HG02763 (cell line): ENCODE measurements around the gene ACKR2.
A peak's percentile ranks its signal among the peaks of the same experiment; 100 is the strongest.
"Not testable (repeated sequence)": the region's sequence is repeated elsewhere in the genome, so short reads cannot be mapped to it uniquely, and the experiment has no call there.

ENCODE experiments used
- ATAC-seq: cut with Tn5 transposase; IDR thresholded peaks from one replicate; pipeline ENCODE4 v1.9.1; 2021; ENCODE audit warnings: mild to moderate bottlenecking, moderate library complexity; ENCODE audit not compliant: unreplicated experiment

ACKR2 gene

GRCh38 chr3:42801048-42801620 is 8.1 kb upstream of the ACKR2 start:
- no peak for ATAC-seq

GRCh38 chr3:42801784-42802183 is 7.5 kb upstream of the ACKR2 start:
- no peak for ATAC-seq

- ATAC-seq: no peak
Observed at GRCh38 chr3:42802876-42803413, 6.3 kb upstream of the ACKR2 start.

- peak; percentile 19 for ATAC-seq
Observed at GRCh38 chr3:42803414-42804105, 5.7 kb upstream of the ACKR2 start.

GRCh38 chr3:42804106-42804830 is 5.0 kb upstream of the ACKR2 start, which contains the start of gene HIGD1A:
TSS of gene HIGD1A (minus strand) at chr3:42804490. CDS start at chr3:42794253, 10,237 bp downstream.
- ATAC-seq: peak; percentile 99

- no peak for ATAC-seq
Observed at GRCh38 chr3:42804831-42805132, 4.5 kb upstream of the ACKR2 start.

GRCh38 chr3:42805141-42805821 is 4.0 kb upstream of the ACKR2 start:
- no peak for ATAC-seq

- no peak for ATAC-seq
Observed at GRCh38 chr3:42807929-42808328, 1.3 kb upstream of the ACKR2 start.

- not testable (repeated sequence) for ATAC-seq
Observed at GRCh38 chr3:42810706-42811105, 1.5 kb downstream of the ACKR2 start.

GRCh38 chr3:42811118-42811883 is 2.1 kb downstream of the ACKR2 start:
- ATAC-seq: not testable (repeated sequence)

GRCh38 chr3:42814246-42814645 is 5.0 kb downstream of the ACKR2 start:
- ATAC-seq: no peak

- no peak for ATAC-seq
Observed at GRCh38 chr3:42814914-42815507, 5.8 kb downstream of the ACKR2 start.

GRCh38 chr3:42815826-42816225 is 6.6 kb downstream of the ACKR2 start:
- no peak for ATAC-seq

- no peak for ATAC-seq
Observed at GRCh38 chr3:42819351-42819965, 10.2 kb downstream of the ACKR2 start.

GRCh38 chr3:42820746-42821051 is 11.5 kb downstream of the ACKR2 start:
- no peak for ATAC-seq

GRCh38 chr3:42822828-42823227 is 13.6 kb downstream of the ACKR2 start:
- ATAC-seq: no peak

- no peak for ATAC-seq
Observed at GRCh38 chr3:42823351-42823750, 14.1 kb downstream of the ACKR2 start.

GRCh38 chr3:42826141-42826540 is 16.9 kb downstream of the ACKR2 start:
- ATAC-seq: no peak

GRCh38 chr3:42827023-42827422 is 17.8 kb downstream of the ACKR2 start:
- ATAC-seq: no peak

- no peak for ATAC-seq
Observed at GRCh38 chr3:42827654-42828053, 18.4 kb downstream of the ACKR2 start.
